Lower lobe of right lung (tissue), 2 donors: ENCODE data around the gene ANK3. TPM values are rescaled to one million over a fixed set of nuclear protein-coding genes. Genes with fewer than 3 reads are reported as not detected.

Source experiments
- ATAC-seq, 2 donors: fragments of 200-7000 bp; cut with Tn5 transposase; one replicate each; pipeline ENCODE4 v1.9.1; 2020 to 2022; ENCODE audit warnings: mild to moderate bottlenecking in 2 of 2, moderate library complexity in 2 of 2
- DNase-seq: peaks from one replicate; pipeline ENCODE4 v3.0.0-alpha.2; 2020
- H3K27ac ChIP-seq: fragments of 200-600 bp; one replicate; pipeline ENCODE4 v1.8.0; 2022
- H3K27me3 ChIP-seq: fragments of 200-600 bp; one replicate; pipeline ENCODE4 v1.8.0; 2022; ENCODE audit warnings: low read depth
- H3K36me3 ChIP-seq: fragments of 200-600 bp; one replicate; pipeline ENCODE4 v1.8.0; 2022; ENCODE audit warnings: mild to moderate bottlenecking
- H3K4me1 ChIP-seq: fragments of 200-600 bp; one replicate; pipeline ENCODE4 v1.8.0; 2022
- H3K4me3 ChIP-seq: fragments of 200-600 bp; one replicate; pipeline ENCODE4 v1.8.0; 2022; ENCODE audit warnings: mild to moderate bottlenecking
- H3K9me3 ChIP-seq: fragments of 200-600 bp; one replicate; pipeline ENCODE4 v1.8.0; 2022
- CTCF ChIP-seq: fragments of 200-600 bp; IDR thresholded peaks from one replicate; pipeline ENCODE4 v1.8.0; 2022; ENCODE audit warnings: antibody characterized with exemption, mild to moderate bottlenecking
- intact Hi-C: fragments of 100-400 bp; cut with DNase I; formaldehyde crosslinking; loops from one replicate; pipeline ENCODE4 v1.11.0; 2022
- total RNA-seq: library from RNA; stranded (reverse); fragmentation: NEBNext Ultra II Directional; extraction: Animal tissue kit (Norgen Biotek cat#: 25700); gene quantifications from one replicate; pipeline ENCODE4 v1.2.1, GENCODE V29; 2021
- donor health status: DM: no; HTN: yes; CAD: no; lungs with severe emphysema.

Gene ANK3
- total RNA-seq, 1 donor from 2014 or later = 75.9 TPM

GRCh38 chr10:60281792-60282353, 107.8 kb downstream of the ANK3 start:
- peaks cover 6% of the 10 kb centered on the region for H3K4me1 ChIP-seq
- TF ChIP-seq CTCF = no peak
- no peak for ATAC-seq
- H3K27ac ChIP-seq = no peak overlapping the region
- no peak for DNase-seq
- no peaks in the 10 kb centered on the region for H3K27me3 ChIP-seq
- H3K9me3 ChIP-seq = no peaks in the 10 kb centered on the region
- peaks cover 16% of the 10 kb centered on the region for H3K36me3 ChIP-seq
- no peak overlapping the region for H3K4me3 ChIP-seq
- intact Hi-C loops = no loop called here

DNA sequence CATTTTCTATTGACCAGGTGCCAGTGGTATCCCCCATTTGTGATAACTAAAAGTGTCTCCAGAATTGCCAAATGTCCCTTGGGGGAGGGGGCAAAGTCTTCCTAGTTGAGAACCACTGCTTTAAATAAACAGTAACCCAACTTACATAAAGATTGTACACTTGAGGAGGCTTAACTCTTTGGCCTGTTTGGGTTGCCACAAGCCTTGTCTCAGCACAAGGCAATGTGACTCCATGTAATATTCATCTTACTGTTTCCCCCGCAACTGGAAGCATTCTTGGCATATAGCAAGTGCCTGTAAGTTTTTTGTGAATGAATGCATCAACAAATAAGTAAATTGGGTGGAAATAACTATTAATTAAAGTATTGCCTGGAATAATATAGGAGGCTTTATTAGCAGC, 108.3 kb downstream of the ANK3 start:
- ATAC-seq (peak in 1 of 2 donors; percentile 46), DNase-seq (no peak)
- H3K36me3 ChIP-seq = peaks cover 16% of the 10 kb centered on the region
- no peaks in the 10 kb centered on the region for H3K27me3 ChIP-seq
- H3K27ac ChIP-seq = no peak overlapping the region
- no peaks in the 10 kb centered on the region for H3K9me3 ChIP-seq
- intact Hi-C loops = no loop called here
- no peak overlapping the region for H3K4me3 ChIP-seq
- H3K4me1 ChIP-seq = peaks cover 6% of the 10 kb centered on the region
- TF ChIP-seq CTCF = no peak

DNA sequence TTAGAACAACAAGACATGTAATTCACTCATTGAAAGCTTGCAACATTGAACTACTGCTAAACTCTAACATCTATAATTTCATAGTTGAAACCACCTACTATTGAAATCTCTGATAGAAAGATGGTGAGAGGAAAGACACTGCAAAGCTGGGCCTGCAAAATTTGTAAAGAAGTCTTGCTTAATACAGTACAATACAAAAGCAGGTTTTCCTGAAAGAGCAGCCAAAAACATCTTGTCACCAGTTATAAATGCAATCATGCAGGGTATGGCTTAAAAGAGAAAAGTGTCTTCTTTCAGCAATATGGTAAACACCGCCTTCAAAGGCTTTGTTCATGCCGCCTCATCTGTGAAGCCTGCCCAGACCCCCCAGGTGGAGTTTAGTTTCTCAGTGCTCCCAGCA, 109.2 kb downstream of the ANK3 start:
- no peaks in the 10 kb centered on the region for H3K9me3 ChIP-seq
- TF ChIP-seq CTCF = no peak

DNA sequence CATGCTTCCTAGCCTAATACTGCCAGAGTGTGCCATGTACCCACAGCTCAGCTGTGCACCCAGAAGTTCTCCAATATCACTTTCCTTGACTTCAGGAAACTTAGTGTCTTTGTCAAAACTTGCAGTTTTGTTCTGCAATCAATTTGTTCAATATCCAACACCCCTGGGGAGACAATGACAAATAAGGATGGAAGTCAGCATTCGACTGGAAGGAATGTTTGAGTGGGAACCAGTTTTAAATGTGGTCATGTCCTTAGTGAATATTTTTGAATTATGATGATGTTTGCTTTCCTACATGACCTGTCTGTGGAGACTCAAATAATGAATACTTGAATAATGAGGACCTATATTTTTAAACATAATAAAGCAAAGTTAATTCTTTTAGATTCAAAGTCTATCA, 112.0 kb downstream of the ANK3 start:
- H3K4me3 ChIP-seq = no peak overlapping the region
- no peaks in the 10 kb centered on the region for H3K4me1 ChIP-seq
- ATAC-seq = no peak
- peaks cover 16% of the 10 kb centered on the region for H3K36me3 ChIP-seq
- intact Hi-C loops = no loop called here
- DNase-seq = no peak
- H3K27me3 ChIP-seq = no peaks in the 10 kb centered on the region
- no peak overlapping the region for H3K27ac ChIP-seq
- no peaks in the 10 kb centered on the region for H3K9me3 ChIP-seq
- no peak for TF ChIP-seq CTCF

More for the DNA sequence above, 109.2 kb downstream of the ANK3 start:
- H3K4me3 ChIP-seq = no peak overlapping the region
- intact Hi-C loops = no loop called here
- H3K4me1 ChIP-seq = peaks cover 6% of the 10 kb centered on the region
- no peaks in the 10 kb centered on the region for H3K27me3 ChIP-seq
- DNase-seq (no peak), ATAC-seq (no peak)
- H3K27ac ChIP-seq = no peak overlapping the region
- H3K36me3 ChIP-seq = peaks cover 16% of the 10 kb centered on the region

DNA sequence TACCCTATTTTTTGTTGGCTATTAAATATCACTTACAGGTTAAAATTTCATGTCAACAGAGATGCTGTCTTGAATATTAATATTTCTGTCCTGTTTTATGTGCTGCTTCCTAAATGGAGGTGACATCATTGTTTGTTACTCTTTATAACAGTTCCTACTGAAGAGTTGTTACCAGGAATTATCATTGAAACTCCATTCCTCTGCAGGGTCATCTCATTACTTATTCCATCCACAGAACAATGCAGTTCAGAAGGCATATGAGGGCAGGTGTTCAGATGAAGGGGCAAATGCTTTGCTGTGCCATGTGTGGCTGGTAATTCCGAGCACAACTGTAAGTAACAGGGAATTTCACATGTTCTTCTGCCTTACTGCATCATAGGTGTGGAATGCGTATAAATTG, 113.4 kb downstream of the ANK3 start:
- no peaks in the 10 kb centered on the region for H3K9me3 ChIP-seq
- peaks cover 16% of the 10 kb centered on the region for H3K36me3 ChIP-seq
- intact Hi-C loops = no loop called here
- no peak overlapping the region for H3K4me3 ChIP-seq
- TF ChIP-seq CTCF = no peak
- no peak overlapping the region for H3K27ac ChIP-seq
- no peaks in the 10 kb centered on the region for H3K27me3 ChIP-seq
- no peaks in the 10 kb centered on the region for H3K4me1 ChIP-seq
- DNase-seq (no peak), ATAC-seq (no peak)
